ENCODE measurements around the gene ADAM19.
A peak's percentile ranks its signal among the peaks of the same experiment; 100 is the strongest.

Gene ADAM19

DNA sequence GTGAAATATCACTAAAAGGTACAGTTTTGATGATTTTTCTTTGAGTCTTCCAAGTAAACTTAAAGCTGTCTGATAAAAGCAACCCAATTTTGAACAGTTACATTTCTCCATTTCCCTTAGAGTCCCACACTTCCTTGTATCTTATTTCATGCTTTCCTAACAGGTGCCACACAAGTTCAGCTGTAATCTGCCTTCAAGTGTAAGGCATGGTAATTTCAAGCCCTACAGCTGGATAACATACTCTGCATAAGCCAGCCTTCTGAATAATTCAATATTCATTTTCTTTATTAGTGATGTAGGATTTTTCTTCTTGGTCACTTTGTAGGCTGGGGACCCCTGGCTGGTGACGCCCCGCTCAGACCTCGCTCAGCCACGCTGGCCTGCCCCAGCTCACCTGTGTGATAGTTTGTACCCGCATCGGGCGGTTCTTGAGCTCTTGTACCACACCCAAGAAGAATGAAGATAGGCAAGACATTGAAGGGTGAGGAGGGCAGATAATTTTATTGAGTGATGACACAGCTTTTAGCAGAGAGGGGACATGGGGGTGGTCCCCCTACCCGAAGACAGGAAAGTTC, 42.7 kb upstream of the ADAM19 start:
- no peak overlapping the region for H3K4ac ChIP-seq (ENCODE audit: low read depth in 1 of 2, low read length in 2 of 2)
- H3K27ac ChIP-seq (ENCODE audit: low read length, poor library complexity, severe bottlenecking), result no peak overlapping the region
- no peak overlapping the region for H2BK5ac ChIP-seq (ENCODE audit: low read depth, low read length, poor library complexity, severe bottlenecking)
- no peak overlapping the region for H2AFZ ChIP-seq (ENCODE audit: low read depth, low read length)
- no peak overlapping the region for H2BK12ac ChIP-seq (ENCODE audit: low read length in 2 of 2)
- no peaks in the 10 kb centered on the region for H3K79me1 ChIP-seq (replicated peaks; ENCODE audit: low read length, poor library complexity, severe bottlenecking)
- no peaks in the 10 kb centered on the region for H3K36me3 ChIP-seq (ENCODE audit: control insufficient read depth in 1 of 2, insufficient read depth in 2 of 2, low read depth in 1 of 2, low read length in 2 of 2)
- H3K14ac ChIP-seq (ENCODE audit: low read length in 2 of 2), result no peak overlapping the region
- DNase-seq, result no peak
- no peak overlapping the region for H2BK15ac ChIP-seq (ENCODE audit: low read depth, poor library complexity, severe bottlenecking)
- WGBS, result 95% methylated on average over 8 of the region's 8 CpGs
- no peaks in the 10 kb centered on the region for H3K27me3 ChIP-seq (ENCODE audit: control insufficient read depth in 1 of 2, insufficient read depth in 1 of 2, low read length in 2 of 2)
- H2BK120ac ChIP-seq (ENCODE audit: low read depth, low read length), result no peak overlapping the region
- H3K4me3 ChIP-seq (ENCODE audit: insufficient read depth in 1 of 2, low read depth in 1 of 2, low read length in 2 of 2), result no peak overlapping the region
- H4K8ac ChIP-seq (ENCODE audit: low read length), result no peak overlapping the region
- H3K23ac ChIP-seq (ENCODE audit: low read length in 2 of 2), result no peak overlapping the region
- no peak overlapping the region for H2AK5ac ChIP-seq (ENCODE audit: low read length, severe bottlenecking)
- no peak overlapping the region for H3K18ac ChIP-seq (ENCODE audit: low read depth in 1 of 2, low read length in 2 of 2)
- H3K4me1 ChIP-seq (ENCODE audit: control insufficient read depth, insufficient read depth, low read depth, low read length), result no peaks in the 10 kb centered on the region
- H3K4me2 ChIP-seq (ENCODE audit: low read length, poor library complexity, severe bottlenecking), result no peak overlapping the region
- no peaks in the 10 kb centered on the region for H3K9me3 ChIP-seq (ENCODE audit: control insufficient read depth, low read length)
- no peak overlapping the region for H3K9ac ChIP-seq (ENCODE audit: low read length)
- H4K91ac ChIP-seq (ENCODE audit: low read length), result no peak overlapping the region

DNA sequence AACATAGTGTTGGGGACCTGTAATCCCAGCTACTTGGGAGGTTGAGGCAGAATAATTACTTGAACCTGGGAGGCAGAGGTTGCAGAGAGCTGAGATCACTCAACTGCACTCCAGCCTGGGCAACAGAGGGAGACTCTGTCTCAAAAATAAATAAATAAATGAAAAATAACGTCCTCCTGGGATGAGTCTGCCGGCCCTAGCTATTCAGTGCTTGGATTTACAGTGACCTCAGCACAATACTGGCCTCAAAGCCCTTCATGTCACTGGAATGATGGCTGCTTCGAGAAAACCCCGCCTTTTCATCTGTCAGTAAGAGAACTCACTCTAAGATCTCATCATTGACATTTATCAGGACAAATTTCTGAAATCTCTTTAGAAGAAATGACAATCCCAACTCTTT, 41.2 kb upstream of the ADAM19 start:
- Histone ChIP-seq H3K79me1 (replicated peaks; ENCODE audit: low read length, poor library complexity, severe bottlenecking) (no peaks in the 10 kb centered on the region), H3K4me2 (ENCODE audit: low read length, poor library complexity, severe bottlenecking) (no peak overlapping the region), H2BK120ac (ENCODE audit: low read depth, low read length) (no peak overlapping the region), H3K18ac (ENCODE audit: low read depth in 1 of 2, low read length in 2 of 2) (no peak overlapping the region), H3K27ac (ENCODE audit: low read length, poor library complexity, severe bottlenecking) (no peak overlapping the region), H3K4ac (ENCODE audit: low read depth in 1 of 2, low read length in 2 of 2) (no peak overlapping the region), H3K9me3 (ENCODE audit: control insufficient read depth, low read length) (no peaks in the 10 kb centered on the region), H3K4me1 (ENCODE audit: control insufficient read depth, insufficient read depth, low read depth, low read length) (no peaks in the 10 kb centered on the region), H3K9ac (ENCODE audit: low read length) (no peak overlapping the region), H2BK15ac (ENCODE audit: low read depth, poor library complexity, severe bottlenecking) (no peak overlapping the region), H2AK5ac (ENCODE audit: low read length, severe bottlenecking) (no peak overlapping the region), H3K36me3 (ENCODE audit: control insufficient read depth in 1 of 2, insufficient read depth in 2 of 2, low read depth in 1 of 2, low read length in 2 of 2) (no peaks in the 10 kb centered on the region), H3K23ac (ENCODE audit: low read length in 2 of 2) (no peak overlapping the region), H2BK5ac (ENCODE audit: low read depth, low read length, poor library complexity, severe bottlenecking) (no peak overlapping the region), H3K14ac (ENCODE audit: low read length in 2 of 2) (no peak overlapping the region), H3K27me3 (ENCODE audit: control insufficient read depth in 1 of 2, insufficient read depth in 1 of 2, low read length in 2 of 2) (no peaks in the 10 kb centered on the region), H3K4me3 (ENCODE audit: insufficient read depth in 1 of 2, low read depth in 1 of 2, low read length in 2 of 2) (no peak overlapping the region), H2BK12ac (ENCODE audit: low read length in 2 of 2) (no peak overlapping the region), H2AFZ (ENCODE audit: low read depth, low read length) (no peak overlapping the region), H4K8ac (ENCODE audit: low read length) (no peak overlapping the region), H4K91ac (ENCODE audit: low read length) (no peak overlapping the region)
- DNase-seq, result no peak
- 74% methylated on average over 4 of the region's 4 CpGs for WGBS

DNA sequence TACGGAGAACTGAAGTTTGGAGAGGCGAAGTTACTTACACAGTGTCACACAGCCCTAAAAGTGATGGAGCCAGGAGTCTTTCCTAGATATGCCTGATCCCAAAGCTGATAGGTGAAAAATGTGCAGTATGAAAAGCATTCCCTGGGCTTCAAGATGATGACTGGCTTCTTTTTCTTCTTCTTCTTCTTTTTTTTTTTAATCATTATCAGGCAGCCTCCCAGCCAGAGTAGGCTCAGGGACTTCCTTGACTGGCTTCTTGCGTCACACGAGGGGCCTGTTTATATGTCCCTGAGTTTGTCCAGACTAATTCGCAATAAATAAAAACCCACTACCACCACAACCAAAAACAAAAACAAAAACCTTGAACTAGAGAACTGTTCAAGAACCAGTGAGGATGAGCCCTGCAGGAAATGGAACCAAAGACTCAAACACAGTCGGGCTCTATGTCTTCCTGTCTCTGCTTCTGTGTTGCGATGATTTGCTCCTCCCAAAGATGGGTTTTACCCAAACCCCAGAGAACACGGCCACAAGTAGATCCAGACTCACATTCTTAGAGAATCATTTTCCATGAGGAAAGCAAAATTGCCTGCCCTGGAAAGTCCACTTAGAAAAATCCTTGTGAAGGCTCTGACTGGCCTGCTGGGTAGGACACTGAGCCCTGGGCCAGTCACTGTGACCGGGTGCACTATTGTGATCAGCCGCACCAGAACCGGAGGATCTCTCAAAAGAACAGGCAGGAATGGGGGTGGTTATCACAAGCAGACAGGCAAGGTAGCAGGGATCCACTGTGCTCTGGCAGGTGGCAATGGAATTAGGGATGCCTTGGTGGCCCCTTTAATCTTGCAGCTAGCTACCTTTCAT, 38.0 kb upstream of the ADAM19 start:
- H3K27me3 ChIP-seq (ENCODE audit: control insufficient read depth in 1 of 2, insufficient read depth in 1 of 2, low read length in 2 of 2), result no peaks in the 10 kb centered on the region
- H3K4ac ChIP-seq (ENCODE audit: low read depth in 1 of 2, low read length in 2 of 2), result no peak overlapping the region
- H3K4me2 ChIP-seq (ENCODE audit: low read length, poor library complexity, severe bottlenecking), result no peak overlapping the region
- no peaks in the 10 kb centered on the region for H3K36me3 ChIP-seq (ENCODE audit: control insufficient read depth in 1 of 2, insufficient read depth in 2 of 2, low read depth in 1 of 2, low read length in 2 of 2)
- H4K91ac ChIP-seq (ENCODE audit: low read length), result peak overlapping the region; percentile 31
- no peak overlapping the region for H2AK5ac ChIP-seq (ENCODE audit: low read length, severe bottlenecking)
- no peaks in the 10 kb centered on the region for H3K9me3 ChIP-seq (ENCODE audit: control insufficient read depth, low read length)
- DNase-seq, result peak; percentile 24
- no peak overlapping the region for H2BK120ac ChIP-seq (ENCODE audit: low read depth, low read length)
- H3K18ac ChIP-seq (ENCODE audit: low read depth in 1 of 2, low read length in 2 of 2), result no peak overlapping the region
- no peak overlapping the region for H2AFZ ChIP-seq (ENCODE audit: low read depth, low read length)
- H2BK12ac ChIP-seq (ENCODE audit: low read length in 2 of 2), result no peak overlapping the region
- H2BK5ac ChIP-seq (ENCODE audit: low read depth, low read length, poor library complexity, severe bottlenecking), result no peak overlapping the region
- H3K4me3 ChIP-seq (ENCODE audit: insufficient read depth in 1 of 2, low read depth in 1 of 2, low read length in 2 of 2), result no peak overlapping the region
- H3K4me1 ChIP-seq (ENCODE audit: control insufficient read depth, insufficient read depth, low read depth, low read length), result no peaks in the 10 kb centered on the region
- H4K8ac ChIP-seq (ENCODE audit: low read length), result no peak overlapping the region
- no peaks in the 10 kb centered on the region for H3K79me1 ChIP-seq (replicated peaks; ENCODE audit: low read length, poor library complexity, severe bottlenecking)
- H3K9ac ChIP-seq (ENCODE audit: low read length), result no peak overlapping the region
- no peak overlapping the region for H3K14ac ChIP-seq (ENCODE audit: low read length in 2 of 2)
- no peak overlapping the region for H2BK15ac ChIP-seq (ENCODE audit: low read depth, poor library complexity, severe bottlenecking)
- 84% methylated on average over 11 of the region's 11 CpGs for WGBS
- no peak overlapping the region for H3K23ac ChIP-seq (ENCODE audit: low read length in 2 of 2)
- no peak overlapping the region for H3K27ac ChIP-seq (ENCODE audit: low read length, poor library complexity, severe bottlenecking)

DNA sequence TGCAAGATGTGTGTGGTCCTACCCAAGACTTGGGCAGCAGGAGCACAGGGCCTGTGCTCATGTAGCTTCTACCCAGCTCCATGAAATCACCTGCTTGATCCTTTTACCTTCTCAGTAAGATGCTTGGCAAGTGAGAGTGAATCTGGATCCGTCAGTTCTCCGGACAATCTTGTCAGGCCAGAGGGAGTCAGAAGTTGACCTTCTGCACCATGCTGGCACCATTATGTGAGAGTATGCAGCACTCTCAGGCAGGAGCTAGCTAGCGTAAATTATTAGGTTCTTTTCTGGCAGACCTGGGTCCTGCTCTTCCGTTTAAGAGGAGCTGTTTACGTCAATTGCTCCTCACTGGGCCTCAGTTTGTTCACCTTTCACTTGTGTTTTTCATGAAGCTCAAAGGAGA, 37.0 kb upstream of the ADAM19 start:
- H3K14ac ChIP-seq (ENCODE audit: low read length in 2 of 2), result no peak overlapping the region
- no peak overlapping the region for H3K4me3 ChIP-seq (ENCODE audit: insufficient read depth in 1 of 2, low read depth in 1 of 2, low read length in 2 of 2)
- H3K36me3 ChIP-seq (ENCODE audit: control insufficient read depth in 1 of 2, insufficient read depth in 2 of 2, low read depth in 1 of 2, low read length in 2 of 2), result no peaks in the 10 kb centered on the region
- no peak for DNase-seq
- no peaks in the 10 kb centered on the region for H3K9me3 ChIP-seq (ENCODE audit: control insufficient read depth, low read length)
- H3K23ac ChIP-seq (ENCODE audit: low read length in 2 of 2), result no peak overlapping the region
- no peak overlapping the region for H3K4ac ChIP-seq (ENCODE audit: low read depth in 1 of 2, low read length in 2 of 2)
- no peak overlapping the region for H3K9ac ChIP-seq (ENCODE audit: low read length)
- H4K8ac ChIP-seq (ENCODE audit: low read length), result no peak overlapping the region
- H2BK120ac ChIP-seq (ENCODE audit: low read depth, low read length), result no peak overlapping the region
- no peak overlapping the region for H4K91ac ChIP-seq (ENCODE audit: low read length)
- WGBS, result 83% methylated on average over 5 of the region's 5 CpGs
- H3K18ac ChIP-seq (ENCODE audit: low read depth in 1 of 2, low read length in 2 of 2), result no peak overlapping the region
- H3K27ac ChIP-seq (ENCODE audit: low read length, poor library complexity, severe bottlenecking), result no peak overlapping the region
- no peak overlapping the region for H2AFZ ChIP-seq (ENCODE audit: low read depth, low read length)
- H3K4me2 ChIP-seq (ENCODE audit: low read length, poor library complexity, severe bottlenecking), result no peak overlapping the region
- H2AK5ac ChIP-seq (ENCODE audit: low read length, severe bottlenecking), result no peak overlapping the region
- H2BK15ac ChIP-seq (ENCODE audit: low read depth, poor library complexity, severe bottlenecking), result no peak overlapping the region
- no peaks in the 10 kb centered on the region for H3K79me1 ChIP-seq (replicated peaks; ENCODE audit: low read length, poor library complexity, severe bottlenecking)
- H3K4me1 ChIP-seq (ENCODE audit: control insufficient read depth, insufficient read depth, low read depth, low read length), result peaks cover 1% of the 10 kb centered on the region
- no peak overlapping the region for H2BK12ac ChIP-seq (ENCODE audit: low read length in 2 of 2)
- H3K27me3 ChIP-seq (ENCODE audit: control insufficient read depth in 1 of 2, insufficient read depth in 1 of 2, low read length in 2 of 2), result no peaks in the 10 kb centered on the region
- H2BK5ac ChIP-seq (ENCODE audit: low read depth, low read length, poor library complexity, severe bottlenecking), result no peak overlapping the region

All from mesenchymal stem cell (in vitro differentiated cells and primary cell).